Keratinocyte (primary cell): Measurements from ENCODE around the gene KRTAP3-3.
"Not testable (repeated sequence)": the region's sequence is repeated elsewhere in the genome, so short reads cannot be mapped to it uniquely, and the experiment has no call there.

Source experiments
- CTCF ChIP-seq, 3 experiments: IDR thresholded peaks in 1 of 3; conservative IDR thresholded peaks in 1 of 3; optimal IDR thresholded peaks in 1 of 3; 2 replicates in 2 of 3; 3 replicates in 1 of 3; pipeline versions ENCODE3 to v1.5.1; 2011; ENCODE audit warnings: low read length in 3 of 3, mild to moderate bottlenecking in 3 of 3, moderate library complexity in 2 of 3, control low read depth in 1 of 3, inconsistent platforms in 1 of 3; ENCODE audit not compliant: insufficient read depth in 2 of 3; ENCODE audit errors: extremely low read depth in 1 of 3
- EZH2 ChIP-seq: IDR thresholded peaks from one replicate; pipeline ENCODE4 v1.6.1; 2012; ENCODE audit warnings: inconsistent platforms, mild to moderate bottlenecking, low read length, moderate library complexity

GRCh38 chr17:41040783-41041571 lies 47.0 kb upstream of the KRTAP3-3 start, which contains the start of gene KRTAP1-1:
- TF ChIP-seq EZH2; CTCF (optimal IDR thresholded peaks at IDR 0.05 in 1 of 3, IDR thresholded peaks at IDR 0.05 in 1 of 3, conservative IDR thresholded peaks at IDR 0.05 in 1 of 3; ENCODE audit: extremely low read depth in 1 of 3, insufficient read depth in 2 of 3, low read length in 3 of 3): not testable (repeated sequence)
